ENCODE results near the gene CTSD.

Gene CTSD

GRCh38 chr11:1714908-1715885, 48.5 kb downstream of the CTSD start:
- H2AFZ ChIP-seq (ENCODE audit: low read depth, low read length, severe bottlenecking), result no peak overlapping the region
- H3K9me3 ChIP-seq (ENCODE audit: insufficient read depth, low read length), result no peaks in the 10 kb centered on the region
- H3K9ac ChIP-seq (ENCODE audit: low read length), result no peak overlapping the region
- H4K20me1 ChIP-seq (ENCODE audit: low read depth, low read length), result no peaks in the 10 kb centered on the region
- TF ChIP-seq CTCF (IDR thresholded peaks at IDR 0.05; ENCODE audit: insufficient read depth, low read length, poor library complexity, severe bottlenecking) (no peak), EZH2phosphoT487 (conservative IDR thresholded peaks at IDR 0.05; ENCODE audit: low read length) (no peak)
- H3K36me3 ChIP-seq (ENCODE audit: low read length), result no peaks in the 10 kb centered on the region
- H3K4me2 ChIP-seq (ENCODE audit: low read depth, low read length, poor library complexity, severe bottlenecking), result no peak overlapping the region
- no peak overlapping the region for H3K27ac ChIP-seq (ENCODE audit: low read depth, low read length)
- no peaks in the 10 kb centered on the region for H3K79me2 ChIP-seq (ENCODE audit: insufficient read depth, low read length)
- H3K9me2 ChIP-seq (replicated peaks; ENCODE audit: insufficient read depth, low read length), result no peaks in the 10 kb centered on the region
- no peak overlapping the region for H3K4me3 ChIP-seq (ENCODE audit: insufficient read depth, low read length, poor library complexity, severe bottlenecking)
- no peaks in the 10 kb centered on the region for H3F3A ChIP-seq (ENCODE audit: insufficient read depth)
- H3K27me3 ChIP-seq (ENCODE audit: low read length), result no peaks in the 10 kb centered on the region

DNA sequence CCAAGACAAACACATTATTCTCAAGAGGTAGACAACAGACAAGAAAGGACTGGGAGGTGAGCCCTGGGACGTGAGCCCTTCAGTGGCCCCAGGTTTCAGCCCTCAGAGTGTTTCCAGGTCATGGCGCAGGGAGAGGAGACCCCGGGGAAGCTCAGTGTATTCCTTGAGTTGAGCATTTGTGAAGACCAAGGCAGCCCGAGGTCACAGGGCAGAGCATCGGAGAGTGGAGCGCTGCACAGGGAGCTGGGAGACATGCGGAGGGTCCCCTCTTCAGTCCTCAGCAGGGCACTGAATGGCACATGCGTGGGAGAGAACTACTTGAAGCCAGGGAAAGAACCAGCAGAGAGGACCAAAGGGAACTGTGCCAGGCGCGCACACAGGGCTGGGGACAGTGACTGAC, 55.0 kb downstream of the CTSD start:
- no peak overlapping the region for H2AFZ ChIP-seq (ENCODE audit: low read depth, low read length, severe bottlenecking)
- H3K9ac ChIP-seq (ENCODE audit: low read length), result no peak overlapping the region
- H3K79me2 ChIP-seq (ENCODE audit: insufficient read depth, low read length), result no peaks in the 10 kb centered on the region
- no peaks in the 10 kb centered on the region for H3K9me3 ChIP-seq (ENCODE audit: insufficient read depth, low read length)
- no peak overlapping the region for H3K4me2 ChIP-seq (ENCODE audit: low read depth, low read length, poor library complexity, severe bottlenecking)
- H3K36me3 ChIP-seq (ENCODE audit: low read length), result no peaks in the 10 kb centered on the region
- no peaks in the 10 kb centered on the region for H3K27me3 ChIP-seq (ENCODE audit: low read length)
- no peaks in the 10 kb centered on the region for H3F3A ChIP-seq (ENCODE audit: insufficient read depth)
- H3K4me3 ChIP-seq (ENCODE audit: insufficient read depth, low read length, poor library complexity, severe bottlenecking), result no peak overlapping the region
- no peaks in the 10 kb centered on the region for H3K9me2 ChIP-seq (replicated peaks; ENCODE audit: insufficient read depth, low read length)
- H4K20me1 ChIP-seq (ENCODE audit: low read depth, low read length), result no peaks in the 10 kb centered on the region
- TF ChIP-seq CTCF (IDR thresholded peaks at IDR 0.05; ENCODE audit: insufficient read depth, low read length, poor library complexity, severe bottlenecking), result no peak
- TF ChIP-seq EZH2phosphoT487 (conservative IDR thresholded peaks at IDR 0.05; ENCODE audit: low read length), result no peak
- H3K27ac ChIP-seq (ENCODE audit: low read depth, low read length), result no peak overlapping the region

- no peaks in the 10 kb centered on the region for H3K36me3 ChIP-seq (ENCODE audit: low read length)
- no peak for TF ChIP-seq CTCF (IDR thresholded peaks at IDR 0.05; ENCODE audit: insufficient read depth, low read length, poor library complexity, severe bottlenecking)
- TF ChIP-seq EZH2phosphoT487 (conservative IDR thresholded peaks at IDR 0.05; ENCODE audit: low read length), result no peak
- H3K4me2 ChIP-seq (ENCODE audit: low read depth, low read length, poor library complexity, severe bottlenecking), result no peak overlapping the region
- no peak overlapping the region for H2AFZ ChIP-seq (ENCODE audit: low read depth, low read length, severe bottlenecking)
- no peaks in the 10 kb centered on the region for H3K9me2 ChIP-seq (replicated peaks; ENCODE audit: insufficient read depth, low read length)
- H3F3A ChIP-seq (ENCODE audit: insufficient read depth), result no peaks in the 10 kb centered on the region
- no peaks in the 10 kb centered on the region for H3K79me2 ChIP-seq (ENCODE audit: insufficient read depth, low read length)
- no peaks in the 10 kb centered on the region for H4K20me1 ChIP-seq (ENCODE audit: low read depth, low read length)
- H3K27me3 ChIP-seq (ENCODE audit: low read length), result no peaks in the 10 kb centered on the region
- H3K4me3 ChIP-seq (ENCODE audit: insufficient read depth, low read length, poor library complexity, severe bottlenecking), result no peak overlapping the region
- H3K9ac ChIP-seq (ENCODE audit: low read length), result no peak overlapping the region
- H3K9me3 ChIP-seq (ENCODE audit: insufficient read depth, low read length), result no peaks in the 10 kb centered on the region
- H3K27ac ChIP-seq (ENCODE audit: low read depth, low read length), result no peak overlapping the region
Measured at GRCh38 chr11:1707751-1708150, 56.0 kb downstream of the CTSD start.
